OCI-LY1 (cell line): Measurements from ENCODE around the gene RPN2.

ENCODE experiments used
- H2AFZ ChIP-seq: fragments of 200-600 bp; sonication (generic), shearing (Covaris generic); 2 replicates; pipeline ENCODE4 v1.6.0; 2014; ENCODE audit warnings: antibody characterized with exemption, mild to moderate bottlenecking, low read length
- H3F3A ChIP-seq: fragments of 200-600 bp; sonication (generic), shearing (Covaris generic); 2 replicates; pipeline ENCODE4 v1.6.0; 2014; ENCODE audit warnings: mild to moderate bottlenecking, antibody characterized with exemption, low read length, moderate library complexity; ENCODE audit not compliant: insufficient read depth
- H3K27ac ChIP-seq: fragments of 200-600 bp; sonication (generic); 2 replicates; pipeline ENCODE4 v1.5.1; 2014; ENCODE audit warnings: low read length, mixed run types, mild to moderate bottlenecking, low read depth; ENCODE audit not compliant: poor library complexity, severe bottlenecking
- H3K27me3 ChIP-seq: fragments of 200-600 bp; sonication (generic); 2 replicates; pipeline ENCODE4 v1.6.0; 2014; ENCODE audit warnings: antibody characterized with exemption, mild to moderate bottlenecking, low read length, moderate library complexity; ENCODE audit not compliant: insufficient read depth
- H3K36me3 ChIP-seq: fragments of 200-600 bp; sonication (generic); 2 replicates; pipeline ENCODE4 v1.6.1; 2014; ENCODE audit warnings: mild to moderate bottlenecking, antibody characterized with exemption, low read length, moderate library complexity, mixed read lengths; ENCODE audit not compliant: insufficient read depth
- H3K4me1 ChIP-seq: fragments of 200-600 bp; sonication (generic); 2 replicates; pipeline ENCODE4 v1.5.1; 2014; ENCODE audit warnings: mild to moderate bottlenecking, low read length, moderate library complexity; ENCODE audit not compliant: insufficient read depth, severe bottlenecking
- H3K4me2 ChIP-seq: fragments of 200-600 bp; sonication (generic), shearing (Covaris generic); 2 replicates; pipeline ENCODE4 v1.6.1; 2014; ENCODE audit warnings: low read length
- H3K4me3 ChIP-seq: fragments of 200-600 bp; sonication (generic); 2 replicates; pipeline ENCODE4 v1.5.1; 2014; ENCODE audit warnings: low read length, low read depth, mild to moderate bottlenecking, mixed read lengths; ENCODE audit not compliant: poor library complexity, severe bottlenecking
- H3K79me2 ChIP-seq: fragments of 200-600 bp; shearing (Covaris generic); 2 replicates; pipeline ENCODE4 v1.6.1; 2016; ENCODE audit warnings: mixed run types, low read length, mixed read lengths; ENCODE audit not compliant: insufficient read depth
- H3K9ac ChIP-seq: fragments of 200-600 bp; sonication (generic), shearing (Covaris generic); 2 replicates; pipeline ENCODE4 v1.6.1; 2014; ENCODE audit warnings: mild to moderate bottlenecking, low read length, mixed read lengths
- H3K9me2 ChIP-seq: fragments of 200-600 bp; sonication (generic), shearing (Covaris generic); 2 replicates; pipeline ENCODE4 v1.6.1; 2014; ENCODE audit warnings: low read depth, mild to moderate bottlenecking, low read length, mixed read lengths
- H3K9me3 ChIP-seq: fragments of 200-600 bp; shearing (Covaris generic); 2 replicates; pipeline ENCODE4 v1.6.1; 2014; ENCODE audit warnings: low read length, mixed read lengths
- H4K20me1 ChIP-seq: fragments of 200-600 bp; sonication (generic), shearing (Covaris generic); 2 replicates; pipeline ENCODE4 v1.6.0; 2016; ENCODE audit warnings: mild to moderate bottlenecking, low read length; ENCODE audit not compliant: insufficient read depth
- CTCF ChIP-seq: fragments of 200-600 bp; sonication (generic), shearing (Covaris generic); IDR thresholded peaks from 2 replicates; pipeline ENCODE4 v1.5.1; 2017; ENCODE audit warnings: mild to moderate bottlenecking, antibody characterized with exemption, low read length, moderate library complexity, mixed read lengths
- EZH2 ChIP-seq: fragments of 200-600 bp; sonication (generic), shearing (Covaris generic); IDR thresholded peaks from 2 replicates; pipeline ENCODE4 v1.8.0; 2017; ENCODE audit warnings: borderline replicate concordance, mixed run types, mild to moderate bottlenecking, antibody characterized with exemption, low read length, moderate library complexity, mixed read lengths

The RPN2 gene

GRCh38 chr20:37238935-37239451 lies 59.9 kb downstream of the RPN2 start:
- Histone ChIP-seq H3K4me2 (no peak overlapping the region), H3K4me1 (no peaks in the 10 kb centered on the region), H4K20me1 (no peaks in the 10 kb centered on the region), H3K4me3 (no peak overlapping the region), H3K9me3 (no peaks in the 10 kb centered on the region), H3F3A (no peaks in the 10 kb centered on the region), H3K27ac (no peak overlapping the region), H3K9ac (no peak overlapping the region), H3K9me2 (no peaks in the 10 kb centered on the region), H3K27me3 (no peaks in the 10 kb centered on the region), H3K36me3 (peaks cover 95% of the 10 kb centered on the region), H2AFZ (no peak overlapping the region), H3K79me2 (no peaks in the 10 kb centered on the region)
- TF ChIP-seq CTCF (no peak), EZH2 (no peak)

- Histone ChIP-seq H3K27me3 (no peaks in the 10 kb centered on the region), H3K79me2 (no peaks in the 10 kb centered on the region), H3K36me3 (peaks cover 83% of the 10 kb centered on the region), H3K4me2 (no peak overlapping the region), H3K9ac (no peak overlapping the region), H3K9me3 (no peaks in the 10 kb centered on the region), H3K27ac (no peak overlapping the region), H2AFZ (no peak overlapping the region), H3K4me1 (no peaks in the 10 kb centered on the region), H3K9me2 (no peaks in the 10 kb centered on the region), H3F3A (no peaks in the 10 kb centered on the region), H4K20me1 (no peaks in the 10 kb centered on the region), H3K4me3 (no peak overlapping the region)
- TF ChIP-seq EZH2 = no peak
- no peak for TF ChIP-seq CTCF
Measured at GRCh38 chr20:37240337-37241067, 61.4 kb downstream of the RPN2 start.

GRCh38 chr20:37242503-37242902 lies 63.4 kb downstream of the RPN2 start:
- no peaks in the 10 kb centered on the region for H3K9me3 ChIP-seq
- H3K79me2 ChIP-seq = no peaks in the 10 kb centered on the region
- peaks cover 64% of the 10 kb centered on the region for H3K36me3 ChIP-seq
- no peak overlapping the region for H3K27ac ChIP-seq
- H3K9ac ChIP-seq = no peak overlapping the region
- no peaks in the 10 kb centered on the region for H3F3A ChIP-seq
- H3K4me3 ChIP-seq = no peak overlapping the region
- no peak for TF ChIP-seq EZH2
- no peak for TF ChIP-seq CTCF
- no peak overlapping the region for H2AFZ ChIP-seq
- H3K27me3 ChIP-seq = no peaks in the 10 kb centered on the region
- H4K20me1 ChIP-seq = no peaks in the 10 kb centered on the region
- no peaks in the 10 kb centered on the region for H3K4me1 ChIP-seq
- H3K4me2 ChIP-seq = no peak overlapping the region
- no peaks in the 10 kb centered on the region for H3K9me2 ChIP-seq
